Liver (tissue), 9 donors: ENCODE data around the gene TGFBR1. TPM values are rescaled to one million over a fixed set of nuclear protein-coding genes. Genes with fewer than 3 reads are reported as not detected.

Source experiments
- DNase-seq: peaks from one replicate; pipeline ENCODE4 v3.0.0-alpha.2; 2017; ENCODE audit warnings: low spot score
- H3K27ac ChIP-seq, 2 donors: one replicate each; pipeline ENCODE4 v1.7.0; 2013; ENCODE audit warnings: inconsistent platforms in 2 of 2, low read length in 2 of 2, control low read depth in 1 of 2, low read depth in 1 of 2, mild to moderate bottlenecking in 1 of 2
- H3K27me3 ChIP-seq, 4 donors: one replicate each; pipeline versions ENCODE4 v1.6.1 to v1.7.0; 2013; ENCODE audit warnings: low read length in 3 of 4, inconsistent platforms in 1 of 4, mild to moderate bottlenecking in 1 of 4, moderate library complexity in 1 of 4; ENCODE audit not compliant: control insufficient read depth in 4 of 4, insufficient read depth in 4 of 4
- H3K36me3 ChIP-seq, 4 donors: one replicate each; pipeline versions ENCODE4 v1.6.1 to v1.7.0; 2013; ENCODE audit warnings: low read length in 3 of 4, mild to moderate bottlenecking in 3 of 4, low read depth in 1 of 4, moderate library complexity in 1 of 4; ENCODE audit not compliant: control insufficient read depth in 4 of 4, insufficient read depth in 3 of 4
- H3K4me1 ChIP-seq, 4 donors: one replicate each; pipeline versions ENCODE4 v1.6.1 to v1.7.0; 2013; ENCODE audit warnings: low read length in 3 of 4, mild to moderate bottlenecking in 3 of 4, moderate library complexity in 1 of 4; ENCODE audit not compliant: control insufficient read depth in 4 of 4, insufficient read depth in 4 of 4
- H3K4me3 ChIP-seq, 3 donors: one replicate each; pipeline versions ENCODE4 v1.6.1 to v1.7.0; 2013; ENCODE audit warnings: low read length in 3 of 3, control low read depth in 1 of 3, low read depth in 1 of 3, mild to moderate bottlenecking in 1 of 3
- H3K9ac ChIP-seq, 2 donors: one replicate each; pipeline ENCODE4 v1.7.0; 2013; ENCODE audit warnings: low read length in 2 of 2, mild to moderate bottlenecking in 2 of 2, moderate library complexity in 2 of 2, control low read depth in 1 of 2, low read depth in 1 of 2
- H3K9me3 ChIP-seq, 4 donors: one replicate each; pipeline versions ENCODE4 v1.6.1 to v1.7.0; 2013; ENCODE audit warnings: low read length in 3 of 4; ENCODE audit not compliant: control insufficient read depth in 4 of 4
- CTCF ChIP-seq: fragments of 150-350 bp; IDR thresholded peaks from 2 replicates; pipeline ENCODE4 v1.5.1; 2017; ENCODE audit warnings: improper control_type of control experiment, low read depth, low read length; ENCODE audit not compliant: missing input control
- FOXA2 ChIP-seq: IDR thresholded peaks from 2 replicates; pipeline ENCODE4 v1.6.1; 2016; ENCODE audit warnings: antibody characterized with exemption
- HNF4A ChIP-seq, 2 donors: conservative IDR thresholded peaks; 2 replicates each; pipeline ENCODE4 v1.6.1; 2016; ENCODE audit warnings: antibody characterized with exemption in 2 of 2, mild to moderate bottlenecking in 2 of 2
- HNF4G ChIP-seq: IDR thresholded peaks from 2 replicates; pipeline ENCODE4 v1.6.1; 2016; ENCODE audit warnings: antibody characterized with exemption
- JUND ChIP-seq, 2 donors: IDR thresholded peaks; 2 replicates each; pipeline ENCODE4 v1.6.1; 2016; ENCODE audit warnings: antibody characterized with exemption in 2 of 2
- REST ChIP-seq: IDR thresholded peaks from 2 replicates; pipeline ENCODE4 v1.6.1; 2016; ENCODE audit warnings: antibody characterized with exemption, mild to moderate bottlenecking
- TAF1 ChIP-seq: conservative IDR thresholded peaks from 2 replicates; pipeline ENCODE4 v1.6.1; 2016; ENCODE audit warnings: antibody characterized with exemption, mild to moderate bottlenecking
- YY1 ChIP-seq: IDR thresholded peaks from 2 replicates; pipeline ENCODE4 v1.6.1; 2016; ENCODE audit warnings: antibody characterized with exemption, mild to moderate bottlenecking
- ZBTB33 ChIP-seq: IDR thresholded peaks from 2 replicates; pipeline ENCODE4 v1.6.1; 2016; ENCODE audit warnings: antibody characterized with exemption
- WGBS: extraction: QIAGEN DNeasy Blood & Tissue Kit; methylation state at CpG from one replicate; pipeline ENCODE4 v1.1.7; 2013; 5-methylcytosine and 5-hydroxymethylcytosine counted together
- polyA plus RNA-seq, 2 donors: library from polyadenylated mRNA; stranded (reverse) in 1 of 2; unstranded in 1 of 2; fragments of 200-250 nt in 1 of 2; fragments of >200 nt in 1 of 2; fragmentation: Nextera tagmentation in 1 of 2; extraction: Ambion mirVana in 1 of 2; gene quantifications; one replicate each; pipeline versions ENCODE4 v1.2.1 to v1.2.3, GENCODE V29; 2013 to 2015
- total RNA-seq, 2 donors: library from RNA; depleted of rRNA; stranded (reverse); fragments of >200 nt; gene quantifications; one replicate each; pipeline ENCODE4 v1.2.3, GENCODE V29; 2014
- TF ChIP-seq, protein P1 (sequence below): IDR thresholded peaks from 2 replicates; pipeline ENCODE4 v1.6.1; 2016; ENCODE audit warnings: antibody characterized with exemption
- donor health status: healthy.
- donor health status: healthy.
- donor health status: healthy.
- donor health status: healthy.
- donor health status: healthy.

The TGFBR1 gene
- total and polyA plus RNA-seq, 4 donors = 3.1 to 18.2 (median 11.0) TPM

- Histone ChIP-seq H3K9ac (no peak overlapping the region), H3K4me1 (peaks cover 0 to 15% (median 9%) of the 10 kb centered on the region in 4 donors), H3K27ac (no peak overlapping the region), H3K9me3 (no peaks in the 10 kb centered on the region), H3K27me3 (no peaks in the 10 kb centered on the region), H3K36me3 (no peaks in the 10 kb centered on the region), H3K4me3 (no peak overlapping the region)
- TF ChIP-seq REST = no peak
- no peak for TF ChIP-seq YY1
- TF ChIP-seq ZBTB33 = no peak
- no peak for TF ChIP-seq HNF4A (conservative IDR thresholded peaks at IDR 0.05)
- no peak for TF ChIP-seq HNF4G
- WGBS = 98% methylated on average over 2 of the region's 2 CpGs
- DNase-seq = no peak
Observed at GRCh38 chr9:99101812-99102211, 3.1 kb upstream of the TGFBR1 start.

GRCh38 chr9:99103054-99103895 lies 1.6 kb upstream of the TGFBR1 start:
- 85% methylated on average over 11 of the region's 11 CpGs for WGBS
- Histone ChIP-seq H3K9me3 (no peaks in the 10 kb centered on the region), H3K36me3 (no peaks in the 10 kb centered on the region), H3K27me3 (no peaks in the 10 kb centered on the region), H3K9ac (no peak overlapping the region), H3K27ac (no peak overlapping the region), H3K4me3 (no peak overlapping the region), H3K4me1 (peaks cover 0 to 20% (median 10%) of the 10 kb centered on the region in 4 donors)
- TF ChIP-seq TAF1 (no peak), CTCF (no peak), YY1 (no peak), ZBTB33 (no peak), REST (no peak), JUND (IDR thresholded peaks at IDR 0.05) (no peak), FOXA2 (no peak)
- TF ChIP-seq, protein P1, sequence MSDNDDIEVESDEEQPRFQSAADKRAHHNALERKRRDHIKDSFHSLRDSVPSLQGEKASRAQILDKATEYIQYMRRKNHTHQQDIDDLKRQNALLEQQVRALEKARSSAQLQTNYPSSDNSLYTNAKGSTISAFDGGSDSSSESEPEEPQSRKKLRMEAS = no peak
- DNase-seq = no peak
